HG03558 (cell line): ENCODE results near the gene ELMO1.

Experiments
- ATAC-seq: cut with Tn5 transposase; IDR thresholded peaks from one replicate; pipeline ENCODE4 v1.9.1; 2021; ENCODE audit warnings: moderate number of reproducible peaks; ENCODE audit not compliant: unreplicated experiment; ENCODE audit errors: extremely low read depth

The ELMO1 gene

GRCh38 chr7:37382546-37383088 is 66.0 kb downstream of the ELMO1 start:
- no peak for ATAC-seq

DNA sequence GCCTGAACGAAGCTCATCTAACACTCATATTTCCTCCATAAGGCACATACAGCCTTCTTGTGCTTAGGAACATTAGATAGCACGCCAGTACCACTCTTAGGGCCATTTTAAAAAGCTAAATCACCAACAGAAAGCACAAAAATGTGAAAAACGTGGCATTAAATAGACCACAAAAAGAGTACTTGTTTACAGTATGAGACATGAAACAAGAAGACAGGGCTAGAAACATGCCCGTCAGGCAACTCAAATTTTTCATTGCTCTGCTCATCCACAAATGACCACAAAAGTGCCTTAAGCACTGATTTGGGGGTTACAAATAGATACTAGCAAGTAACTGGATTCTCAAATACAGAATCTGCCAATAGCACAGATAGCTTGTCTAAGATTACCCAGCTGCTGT is 67.8 kb downstream of the ELMO1 start:
- ATAC-seq = no peak

DNA sequence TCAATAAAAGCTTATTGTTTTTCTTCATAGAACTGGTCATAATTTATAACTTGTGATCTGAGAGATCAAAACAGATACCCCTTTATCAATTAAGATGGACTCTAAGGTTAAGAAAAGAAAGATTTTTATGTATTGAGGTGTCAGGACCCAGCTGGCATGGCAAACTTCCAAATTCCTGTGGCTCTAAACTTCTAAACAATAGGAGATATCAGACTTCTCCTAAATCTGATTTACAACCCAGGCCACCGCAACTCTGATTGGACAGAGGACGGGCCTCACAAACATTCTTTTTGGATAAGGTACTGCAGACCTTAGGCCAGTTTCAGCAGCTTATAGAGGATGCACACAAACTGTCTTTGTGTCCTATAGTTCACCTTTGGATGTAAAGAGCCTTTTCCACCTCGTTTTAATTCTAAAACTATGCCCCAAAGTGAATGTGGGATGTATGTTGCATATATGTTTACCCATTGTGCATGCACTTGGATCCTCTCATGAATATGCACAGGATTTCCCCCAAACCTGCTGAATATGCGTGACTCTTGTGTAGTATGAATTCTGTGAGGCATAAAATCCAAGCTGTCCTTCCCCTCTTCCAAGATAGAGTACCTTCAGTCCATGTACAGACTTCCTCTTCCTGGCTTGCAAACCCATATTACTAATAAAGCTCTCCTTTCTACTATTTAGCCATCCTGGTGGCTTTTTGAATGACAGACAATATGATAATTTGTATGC is 69.0 kb downstream of the ELMO1 start:
- no peak for ATAC-seq

GRCh38 chr7:37377231-37377630 is 71.4 kb downstream of the ELMO1 start:
- ATAC-seq = no peak

DNA sequence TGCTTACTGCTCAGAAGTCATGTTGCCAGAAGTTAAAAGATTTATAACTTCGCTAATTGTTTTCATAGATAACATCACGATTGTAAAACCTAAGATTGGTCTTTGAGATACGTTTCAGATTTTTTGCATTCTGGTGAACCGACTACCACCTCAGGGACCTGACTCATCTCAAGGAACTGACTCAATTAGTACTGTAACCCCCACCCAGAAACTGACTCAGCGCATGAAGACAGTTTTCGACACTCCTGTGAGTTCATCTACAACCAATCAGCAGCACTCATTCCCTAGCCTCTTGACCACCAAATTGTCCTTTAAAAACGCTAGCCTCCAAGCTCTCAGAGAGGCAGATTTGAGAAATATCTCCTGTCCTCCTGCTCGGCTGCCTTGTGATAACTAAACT is 72.3 kb downstream of the ELMO1 start:
- no peak for ATAC-seq

DNA sequence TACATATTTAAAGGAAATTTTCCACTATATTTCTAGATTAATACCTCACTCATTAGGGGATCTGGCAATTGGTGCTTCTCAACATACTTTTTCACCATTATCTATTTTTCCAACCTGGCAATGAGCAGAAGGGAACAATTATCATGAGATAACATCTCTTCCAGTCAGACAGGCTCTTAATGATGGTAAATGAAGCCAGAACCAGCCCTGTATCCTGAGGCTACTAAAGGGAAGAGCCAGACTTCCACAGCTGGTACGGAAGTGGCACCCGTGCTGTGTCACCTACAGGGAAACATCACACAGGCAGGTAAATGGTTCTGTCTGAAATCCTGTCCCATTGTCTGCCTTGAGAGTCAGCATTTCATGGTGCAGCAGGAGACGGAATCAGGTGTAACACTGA is 75.9 kb downstream of the ELMO1 start:
- no peak for ATAC-seq

- ATAC-seq = no peak
Measured at GRCh38 chr7:37371755-37372154, 76.9 kb downstream of the ELMO1 start.

GRCh38 chr7:37369906-37370305 is 78.8 kb downstream of the ELMO1 start:
- ATAC-seq = no peak

GRCh38 chr7:37368540-37368939 is 80.1 kb downstream of the ELMO1 start:
- no peak for ATAC-seq

DNA sequence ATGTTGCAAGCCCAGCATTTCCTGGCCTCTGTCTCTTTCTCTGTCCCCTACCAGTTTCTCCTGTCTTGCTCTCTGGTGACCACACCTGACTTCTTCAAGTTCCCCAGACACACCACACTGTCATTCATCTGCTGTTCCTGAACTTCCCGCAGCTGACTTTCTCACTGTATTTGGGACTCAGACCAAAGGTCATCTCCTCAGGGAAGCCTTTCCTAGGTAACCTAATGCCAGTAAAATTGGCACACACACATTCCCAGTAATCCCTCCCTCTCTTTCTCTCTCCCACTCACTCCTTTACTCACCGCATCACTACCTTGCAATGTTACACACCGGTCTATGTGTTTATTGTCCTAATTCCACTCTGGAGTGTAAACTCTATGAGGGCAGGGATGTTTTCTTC is 81.7 kb downstream of the ELMO1 start:
- no peak for ATAC-seq

DNA sequence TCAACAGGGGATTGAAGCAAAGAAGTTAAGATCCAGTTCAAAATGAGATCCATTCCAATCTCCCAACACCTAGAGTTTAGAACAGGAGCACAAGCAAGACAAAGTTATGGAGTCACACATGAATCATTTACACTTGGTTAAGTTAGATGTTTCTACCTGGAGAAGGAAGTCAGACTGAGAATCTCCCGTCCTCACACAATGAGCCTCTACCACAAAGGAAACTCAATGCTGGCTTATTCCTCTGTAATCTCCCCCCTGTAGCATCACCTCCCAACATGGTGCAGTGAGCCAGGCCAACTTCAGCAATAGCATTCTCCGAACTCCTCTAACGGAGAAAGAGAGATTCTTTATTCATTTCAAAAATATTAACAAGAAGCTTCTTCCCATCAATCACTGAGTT is 82.2 kb downstream of the ELMO1 start:
- ATAC-seq = no peak

DNA sequence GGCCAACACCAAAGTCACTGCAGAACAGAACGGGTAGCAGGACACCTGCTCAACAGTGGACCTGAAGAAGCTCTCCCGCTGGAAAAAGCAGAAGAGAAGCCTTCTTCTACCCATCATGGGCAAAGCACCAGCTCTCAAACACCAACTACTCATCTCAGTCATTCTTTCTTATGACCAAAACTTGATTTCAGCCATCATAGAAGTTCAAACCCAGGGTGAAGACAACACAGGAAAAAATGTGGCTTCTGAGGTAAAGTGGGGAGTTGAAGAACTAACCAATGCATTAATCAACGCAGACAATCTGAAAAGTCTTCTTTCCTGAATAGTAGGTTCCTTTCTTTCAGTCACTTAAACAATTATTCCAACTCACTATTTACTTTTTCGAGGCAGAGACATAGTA is 83.3 kb downstream of the ELMO1 start:
- no peak for ATAC-seq

DNA sequence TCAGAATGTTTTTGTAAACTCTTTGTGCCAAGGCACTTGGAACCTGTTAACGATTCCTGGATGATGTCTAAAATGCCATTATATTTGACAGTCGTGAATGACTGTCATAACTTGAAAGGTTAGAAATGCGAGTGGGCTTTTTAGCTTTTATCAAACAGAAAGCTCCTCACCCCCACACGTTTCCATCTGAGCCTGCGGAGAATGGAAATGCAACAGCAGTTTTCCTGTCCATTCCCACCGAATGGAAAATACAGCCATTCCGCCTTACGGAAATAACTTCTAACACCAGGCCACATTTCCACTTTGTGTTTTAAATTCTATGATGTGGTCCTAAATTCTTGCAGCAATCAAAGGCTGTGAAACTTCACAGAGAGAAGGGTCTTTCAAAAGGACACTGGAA is 83.8 kb downstream of the ELMO1 start:
- no peak for ATAC-seq

DNA sequence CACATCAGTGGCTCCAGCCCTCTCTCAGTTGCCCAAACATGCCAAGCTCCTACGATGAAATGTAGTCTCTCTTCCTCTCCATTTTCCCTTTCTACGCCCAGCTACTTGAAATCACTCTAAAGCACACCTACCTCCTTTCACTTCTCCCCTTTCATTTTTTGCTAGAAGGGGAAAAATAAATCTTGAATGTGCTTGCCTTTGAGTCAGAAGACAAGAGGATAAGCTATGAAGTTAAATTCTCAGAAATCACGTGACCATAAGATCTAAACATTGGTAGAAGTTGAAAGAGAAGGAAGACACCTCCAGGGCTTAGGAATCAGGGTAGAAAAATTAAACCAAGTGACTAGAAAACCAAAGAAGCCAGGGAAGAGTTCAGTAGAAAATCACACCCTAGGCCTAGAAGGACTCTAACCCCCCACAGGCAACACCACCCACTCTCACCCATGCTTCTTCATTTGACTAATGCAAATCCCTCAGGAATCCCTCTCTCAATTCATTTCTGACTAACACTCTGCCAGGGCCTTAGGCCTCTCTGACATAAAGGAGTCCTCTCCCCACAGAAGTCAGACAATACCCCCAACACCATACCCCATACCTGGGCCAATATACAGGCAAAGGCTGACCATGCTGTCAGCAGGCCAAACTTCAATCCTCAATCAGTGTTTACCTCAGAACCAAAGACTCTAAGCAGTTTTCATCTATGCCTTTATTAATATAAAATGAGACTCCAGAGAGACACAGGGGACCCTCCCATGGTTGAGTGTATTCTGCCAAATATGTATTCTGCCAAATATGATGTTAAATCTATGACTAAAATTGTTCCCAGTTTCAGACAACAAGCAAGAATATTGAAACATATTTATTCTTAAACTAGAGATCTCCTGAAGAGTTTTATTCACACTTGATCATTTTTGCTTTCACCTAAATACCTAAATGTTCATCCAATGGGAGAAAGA is 84.8 kb downstream of the ELMO1 start:
- ATAC-seq = no peak

DNA sequence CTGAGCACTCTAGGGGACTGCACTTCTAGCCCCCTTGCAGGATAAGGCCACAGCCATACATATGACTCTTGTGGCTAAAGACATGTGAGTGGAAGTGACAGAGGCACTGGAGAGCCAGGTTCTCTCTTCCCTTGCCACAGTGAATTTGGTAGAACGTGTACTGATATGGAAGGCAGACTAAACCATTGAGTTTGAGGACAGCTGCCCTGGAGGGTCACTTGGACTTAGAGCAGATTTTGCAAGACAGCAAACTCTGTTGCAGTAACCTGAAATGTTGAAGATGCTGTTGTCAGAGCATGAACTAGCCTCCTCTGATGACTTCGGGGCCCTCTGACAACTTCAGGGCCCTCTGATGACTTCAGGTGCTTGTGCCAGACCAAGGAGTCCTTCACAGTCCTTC is 85.9 kb downstream of the ELMO1 start:
- no peak for ATAC-seq

- ATAC-seq = no peak
Measured at GRCh38 chr7:37360484-37360883, 88.2 kb downstream of the ELMO1 start.

DNA sequence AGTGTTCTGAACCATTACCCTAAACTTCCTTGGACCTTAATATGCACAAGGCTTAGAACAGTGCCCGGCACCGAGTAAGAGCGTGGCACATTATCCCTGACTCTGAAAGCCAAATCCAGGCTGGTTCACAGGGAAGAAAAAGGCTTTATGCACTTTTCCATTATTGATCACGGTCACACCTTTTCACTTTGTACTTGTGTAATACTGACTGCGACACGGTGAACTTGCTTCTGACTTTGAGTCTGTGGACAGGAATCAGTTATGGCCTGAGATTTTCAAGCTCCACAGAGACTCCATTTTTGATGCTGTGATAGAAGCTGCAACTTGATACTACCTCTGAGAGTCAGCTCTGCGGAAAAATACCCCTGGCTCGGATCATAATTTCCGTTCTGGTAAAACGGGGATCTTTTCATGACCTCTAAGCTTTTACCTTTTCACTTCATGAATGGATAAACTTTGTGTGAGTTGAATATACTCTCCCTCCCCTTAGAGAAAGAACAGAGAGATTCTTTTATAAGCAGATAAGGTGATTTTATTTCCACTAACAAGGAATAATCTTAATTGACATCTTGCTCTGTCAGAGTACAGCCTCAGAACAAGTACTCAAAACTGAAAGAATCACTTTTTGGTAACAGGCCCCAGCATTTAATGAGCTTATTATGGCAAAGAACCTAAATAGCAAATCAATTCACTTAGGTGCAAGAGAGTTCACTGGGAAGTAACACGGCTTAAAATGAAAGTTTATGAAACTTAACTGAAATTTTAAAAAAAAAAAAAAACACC is 88.8 kb downstream of the ELMO1 start:
- ATAC-seq = no peak

GRCh38 chr7:37359180-37359579 is 89.5 kb downstream of the ELMO1 start:
- ATAC-seq = no peak

GRCh38 chr7:37357637-37357996 is 91.0 kb downstream of the ELMO1 start:
- ATAC-seq = no peak

GRCh38 chr7:37356911-37357636 is 91.6 kb downstream of the ELMO1 start:
- no peak for ATAC-seq
